IMR-90 (cell line): Measurements from ENCODE around the gene AOX1. TPM values are rescaled to one million over a fixed set of nuclear protein-coding genes. Genes with fewer than 3 reads are reported as not detected.

Experiments used
- ATAC-seq: fragments of 200-7000 bp; cut with Tn5 transposase; 2 replicates; pipeline ENCODE4 v1.9.1; 2020; ENCODE audit warnings: low read depth, mild to moderate bottlenecking, moderate library complexity
- BruUV-seq: library from RNA; stranded (reverse); fragments of 400-500 nt; replicated peaks from 2 replicates; lab custom pipeline; 2021; lab: Mats Ljungman, UMichigan
- CTCF ChIA-PET: fragments of 300-600 bp; formaldehyde crosslinking; extraction: SDS; loops from one replicate; lab custom pipeline; 2021; ENCODE audit warnings: antibody characterized with exemption; lab: Yijun Ruan, JAX
- POLR2A ChIA-PET: fragments of 300-600 bp; sonication (Branson Sonifier 250); formaldehyde crosslinking; loops from one replicate; lab custom pipeline; 2022; ENCODE audit warnings: antibody characterized with exemption; ENCODE audit not compliant: unreplicated experiment; lab: Charles Lee
- DNase-seq: peaks from one replicate; pipeline ENCODE4 v3.0.0; 2013
- H2AFZ ChIP-seq: replicated peaks from 2 replicates; pipeline ENCODE3; 2013; ENCODE audit warnings: low read length, mild to moderate bottlenecking; ENCODE audit not compliant: poor library complexity
- H2AK5ac ChIP-seq: 2 replicates; pipeline ENCODE4 v1.6.1; 2013; ENCODE audit warnings: low read depth, low read length, inconsistent platforms
- H2AK9ac ChIP-seq: replicated peaks from 2 replicates; pipeline ENCODE3; 2013; ENCODE audit warnings: mild to moderate bottlenecking, low read depth, low read length, moderate library complexity; ENCODE audit not compliant: poor library complexity
- H2BK120ac ChIP-seq: 2 replicates; pipeline ENCODE4 v1.6.1; 2013; ENCODE audit warnings: low read depth, low read length, inconsistent platforms
- H2BK15ac ChIP-seq: 3 replicates; pipeline ENCODE4 v1.6.1; 2013; ENCODE audit warnings: low read depth, low read length, inconsistent platforms
- H2BK20ac ChIP-seq: 2 replicates; pipeline ENCODE4 v1.6.1; 2013; ENCODE audit warnings: low read depth, mild to moderate bottlenecking, inconsistent platforms, low read length, moderate library complexity
- H2BK5ac ChIP-seq: 2 replicates; pipeline ENCODE4 v1.6.1; 2013; ENCODE audit warnings: mild to moderate bottlenecking, low read depth, low read length, inconsistent platforms; ENCODE audit not compliant: poor library complexity, severe bottlenecking
- H3K14ac ChIP-seq: replicated peaks from 2 replicates; pipeline ENCODE4 v1.6.1; 2013; ENCODE audit warnings: low read depth, low read length, inconsistent platforms
- H3K18ac ChIP-seq: 2 replicates; pipeline ENCODE4 v1.6.1; 2013; ENCODE audit warnings: low read depth, low read length, control low read depth
- H3K23ac ChIP-seq: 2 replicates; pipeline ENCODE4 v1.6.1; 2013; ENCODE audit warnings: low read depth, low read length, inconsistent platforms
- H3K27ac ChIP-seq: 2 replicates; pipeline ENCODE4 v1.5.1; 2013; ENCODE audit warnings: mild to moderate bottlenecking, control low read depth, low read length; ENCODE audit not compliant: insufficient read depth
- H3K27me3 ChIP-seq: 2 replicates; pipeline ENCODE4 v1.6.1; 2013; ENCODE audit warnings: low read length; ENCODE audit not compliant: control insufficient read depth, insufficient read depth
- H3K36me3 ChIP-seq: 2 replicates; pipeline ENCODE4 v1.6.1; 2013; ENCODE audit warnings: low read length, mixed read lengths; ENCODE audit not compliant: control insufficient read depth, insufficient read depth
- H3K4ac ChIP-seq: 2 replicates; pipeline ENCODE4 v1.6.1; 2013; ENCODE audit warnings: low read depth, low read length, inconsistent platforms
- H3K4me1 ChIP-seq: 2 replicates; pipeline ENCODE4 v1.6.1; 2013; ENCODE audit warnings: low read length, mixed read lengths; ENCODE audit not compliant: control insufficient read depth, insufficient read depth
- H3K4me2 ChIP-seq: 2 replicates; pipeline ENCODE4 v1.6.1; 2013; ENCODE audit warnings: low read depth, mild to moderate bottlenecking, control low read depth, low read length, moderate library complexity
- H3K4me3 ChIP-seq: 2 replicates; pipeline ENCODE4 v1.5.1; 2013; ENCODE audit warnings: low read depth, mild to moderate bottlenecking, control low read depth, low read length, moderate library complexity; ENCODE audit not compliant: insufficient read depth
- H3K56ac ChIP-seq: 2 replicates; pipeline ENCODE4 v1.6.1; 2013; ENCODE audit warnings: low read length, inconsistent platforms; ENCODE audit not compliant: insufficient read depth; ENCODE audit errors: extremely low read depth
- H3K79me1 ChIP-seq, 2 experiments: 2 replicates each; pipeline ENCODE4 v1.6.1; 2013; ENCODE audit warnings: low read length in 2 of 2, inconsistent platforms in 1 of 2, low read depth in 1 of 2
- H3K9ac ChIP-seq: 2 replicates; pipeline ENCODE4 v1.6.1; 2013; ENCODE audit warnings: low read depth, low read length, control low read depth
- H3K9me1 ChIP-seq: 2 replicates; pipeline ENCODE4 v1.6.1; 2013; ENCODE audit warnings: low read length, inconsistent platforms; ENCODE audit not compliant: insufficient read depth
- H3K9me3 ChIP-seq: 2 replicates; pipeline ENCODE4 v1.6.1; 2013; ENCODE audit warnings: low read length; ENCODE audit not compliant: control insufficient read depth, insufficient read depth
- H4K20me1 ChIP-seq: 2 replicates; pipeline ENCODE4 v1.6.1; 2013; ENCODE audit warnings: low read length, inconsistent platforms; ENCODE audit not compliant: insufficient read depth
- H4K5ac ChIP-seq: 2 replicates; pipeline ENCODE4 v1.6.1; 2013; ENCODE audit warnings: mild to moderate bottlenecking, low read depth, low read length, control low read depth
- H4K8ac ChIP-seq, 2 experiments: 2 replicates each; pipeline ENCODE4 v1.6.1; 2013; ENCODE audit warnings: low read depth in 2 of 2, low read length in 2 of 2, control low read depth in 1 of 2, inconsistent platforms in 1 of 2
- H4K91ac ChIP-seq: 2 replicates; pipeline ENCODE4 v1.6.1; 2013; ENCODE audit warnings: low read depth, low read length, inconsistent platforms; ENCODE audit not compliant: insufficient read depth
- CHD1 ChIP-seq: IDR thresholded peaks from 2 replicates; pipeline ENCODE4 v1.6.1; 2012; ENCODE audit warnings: low read depth, low read length, improper control_type of control experiment
- NFE2L2 ChIP-seq: fragments of 150-350 bp; IDR thresholded peaks from 2 replicates; pipeline ENCODE4 v1.6.1; 2016; ENCODE audit warnings: low read depth, mild to moderate bottlenecking, low read length
- RCOR1 ChIP-seq: IDR thresholded peaks from 2 replicates; pipeline ENCODE4 v1.6.1; 2012; ENCODE audit warnings: mild to moderate bottlenecking, low read length, improper control_type of control experiment; ENCODE audit not compliant: insufficient replicate concordance
- WGBS, 2 experiments: methylation state at CpG; one replicate each; pipeline versions ENCODE4 v1.1.5 to v1.1.7; 2013; ENCODE audit warnings: missing lambda C conversion rate in 2 of 2; ENCODE audit not compliant: insufficient read length in 1 of 2; ENCODE audit errors: extremely low coverage in 2 of 2; 5-methylcytosine and 5-hydroxymethylcytosine counted together
- dilution Hi-C: fragments of 300-500 bp; cut with HindIII; formaldehyde crosslinking; loops from one replicate; pipeline ENCODE4 v1.14.3; 2018; ENCODE audit warnings: low sequenced_read_pairs; ENCODE audit not compliant: unreplicated experiment
- in situ Hi-C: fragments of 300-500 bp; cut with MboI; formaldehyde crosslinking; loops from 3 replicates; pipeline ENCODE4 v1.14.3; 2019; ENCODE audit warnings: low sequenced_read_pairs, inconsistent platforms, mixed read lengths
- intact Hi-C: fragments of 100-400 bp; cut with micrococcal nuclease; formaldehyde crosslinking; loops from 2 replicates; pipeline ENCODE4 v1.10.0; 2022
- polyA plus RNA-seq, 3 experiments: library from polyadenylated mRNA; depleted of rRNA; stranded (reverse); fragments of >200 nt; gene quantifications; 2 replicates each; pipeline ENCODE4 v1.2.3, GENCODE V29; 2012; ENCODE audit warnings: low replicate concordance in 1 of 3
- total RNA-seq: library from RNA; depleted of rRNA; stranded (reverse); fragments of >200 nt; gene quantifications from 2 replicates; pipeline ENCODE4 v1.2.3, GENCODE V29; 2012

AOX1 gene
- total and polyA plus RNA-seq, 2 of the 4 experiments (the other 2 are of a cell fraction) = 21.7 to 59.9 TPM

DNA sequence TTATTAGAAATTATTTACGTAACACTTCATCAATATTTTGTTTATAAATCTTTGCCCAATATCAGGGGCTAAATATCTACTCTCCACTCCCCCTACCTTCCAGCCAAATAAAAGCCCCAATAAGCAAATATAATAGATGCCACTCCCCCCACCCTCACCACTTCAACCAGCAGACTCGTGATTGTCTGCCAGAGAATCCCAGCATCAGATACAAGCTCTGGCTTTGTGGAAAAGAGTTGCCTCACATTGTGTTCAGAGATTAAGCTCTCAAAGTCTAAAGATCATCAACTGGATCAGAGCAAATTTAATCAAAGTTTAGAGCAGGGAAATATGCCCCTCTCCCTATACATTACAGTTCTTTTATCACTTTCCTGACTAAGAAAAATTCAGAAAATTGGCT is 39.5 kb downstream of the AOX1 start:
- Histone ChIP-seq H3K4me3 (no peak overlapping the region), H2BK120ac (peak overlapping the region; percentile 98), H3K4me1 (peaks cover 29% of the 10 kb centered on the region), H3K9ac (no peak overlapping the region), H3K27ac (peak overlapping the region; percentile 30; the same call in 1 of the 2 replicates), H3K4ac (peak overlapping the region; percentile 97), H2BK5ac (peak overlapping the region; percentile 99), H3K18ac (peak overlapping the region; percentile 79; the same call in 1 of the 2 replicates), H4K91ac (peak overlapping the region; percentile 67), H3K27me3 (no peaks in the 10 kb centered on the region), H3K14ac (peak overlapping the region; percentile 83), H3K36me3 (no peaks in the 10 kb centered on the region), H4K5ac (peak overlapping the region; percentile 6; the same call in 1 of the 2 replicates), H3K79me1 (no peaks in the 10 kb centered on the region), H4K8ac (peak overlapping the region; percentile 62 to 90; a peak in 3 of 4 replicates), H2BK15ac (peak overlapping the region; percentile 88), H2AFZ (no peak overlapping the region), H3K4me2 (no peak overlapping the region), H3K9me3 (no peaks in the 10 kb centered on the region), H2BK20ac (peak overlapping the region; percentile 97), H3K9me1 (peaks cover 33% of the 10 kb centered on the region), H2AK9ac (no peak overlapping the region), H4K20me1 (no peaks in the 10 kb centered on the region), H2AK5ac (peak overlapping the region; percentile 72), H3K56ac (peak overlapping the region; percentile 78; the same call in 1 of the 2 replicates), H3K23ac (peak overlapping the region; percentile 94; the same call in 1 of the 2 replicates)
- CTCF ChIA-PET = interaction anchor here (0.8 kb wide), 1 partner anchor 16 kb away, joined by 3 read pairs; no protein-coding TSS in a partner anchor
- in situ Hi-C loops = no loop called here
- no CpG with 5 or more reads among the region's 2 CpGs for WGBS, 2 experiments
- intact Hi-C loops = loop anchor here (5.0 kb wide), 1 partner anchor 37 kb away; no protein-coding TSS in a partner anchor
- POLR2A ChIA-PET = interaction anchor here (0.6 kb wide), 1 partner anchor 448 kb away, joined by 9 read pairs; no protein-coding TSS in a partner anchor
- peak; percentile 29 for DNase-seq
- ATAC-seq = no peak
- dilution Hi-C loops = no loop called here
- TF ChIP-seq NFE2L2 (no peak), CHD1 (no peak), RCOR1 (no peak)
- no TSS peak for BruUV-seq
